ENCODE measurements around the gene ACTA1.
"Not testable (repeated sequence)": the region's sequence is repeated elsewhere in the genome, so short reads cannot be mapped to it uniquely, and the experiment has no call there.

ACTA1 gene

GRCh38 chr1:229440851-229441537, 7.1 kb upstream of the ACTA1 start:
- no peak for DNase-seq (ENCODE audit: low read depth)

GRCh38 chr1:229438021-229438420, 4.1 kb upstream of the ACTA1 start:
- DNase-seq (ENCODE audit: low read depth), result no peak

GRCh38 chr1:229437443-229437842, 3.5 kb upstream of the ACTA1 start:
- no peak for DNase-seq (ENCODE audit: low read depth)

- no peak for DNase-seq (ENCODE audit: low read depth)
Measured at GRCh38 chr1:229436201-229436600, 2.3 kb upstream of the ACTA1 start.

GRCh38 chr1:229434641-229435051, 752 bp upstream of the ACTA1 start:
- DNase-seq (ENCODE audit: low read depth), result no peak

GRCh38 chr1:229433364-229434004, 410 bp downstream of the ACTA1 start:
- no peak for DNase-seq (ENCODE audit: low read depth)

GRCh38 chr1:229432905-229433304, 989 bp downstream of the ACTA1 start:
- DNase-seq (ENCODE audit: low read depth), result no peak

- no peak for DNase-seq (ENCODE audit: low read depth)
Measured at GRCh38 chr1:229432116-229432461, 1.8 kb downstream of the ACTA1 start.

GRCh38 chr1:229431284-229432115, 2.4 kb downstream of the ACTA1 start:
- no peak for DNase-seq (ENCODE audit: low read depth)

GRCh38 chr1:229430761-229431283, 3.1 kb downstream of the ACTA1 start:
- peak; percentile 9 for DNase-seq (ENCODE audit: low read depth)

- DNase-seq (ENCODE audit: low read depth), result no peak
Measured at GRCh38 chr1:229428256-229428655, 5.6 kb downstream of the ACTA1 start.

GRCh38 chr1:229427572-229427971, 6.3 kb downstream of the ACTA1 start:
- no peak for DNase-seq (ENCODE audit: low read depth)

GRCh38 chr1:229425564-229426159, 8.2 kb downstream of the ACTA1 start:
- no peak for DNase-seq (ENCODE audit: low read depth)

- no peak for DNase-seq (ENCODE audit: low read depth)
Measured at GRCh38 chr1:229420765-229421164, 13.1 kb downstream of the ACTA1 start.

- no peak for DNase-seq (ENCODE audit: low read depth)
Measured at GRCh38 chr1:229420224-229420623, 13.7 kb downstream of the ACTA1 start.

GRCh38 chr1:229418586-229418985, 15.3 kb downstream of the ACTA1 start:
- not testable (repeated sequence) for DNase-seq (ENCODE audit: low read depth)

- DNase-seq (ENCODE audit: low read depth), result not testable (repeated sequence)
Measured at GRCh38 chr1:229412810-229413209, 21.1 kb downstream of the ACTA1 start.

GRCh38 chr1:229412056-229412455, 21.8 kb downstream of the ACTA1 start:
- no peak for DNase-seq (ENCODE audit: low read depth)

GRCh38 chr1:229411434-229412055, 22.3 kb downstream of the ACTA1 start:
- DNase-seq (ENCODE audit: low read depth), result no peak

- no peak for DNase-seq (ENCODE audit: low read depth)
Measured at GRCh38 chr1:229410692-229411433, 23.0 kb downstream of the ACTA1 start.

- DNase-seq (ENCODE audit: low read depth), result no peak
Measured at GRCh38 chr1:229410370-229410691, 23.6 kb downstream of the ACTA1 start.

All from stimulated activated CD8-positive, alpha-beta memory T cell treated with anti-CD3 and anti-CD28 coated beads, Interleukin-12 subunit alpha, Interleukin-12 subunit beta, amount 100 ng/mL, for 4 hours (primary cell).